Stimulated activated CD4-positive, alpha-beta T cell treated with anti-CD3 and anti-CD28 coated beads, Interleukin-15, amount 100 ng/mL, for 1 hour (primary cell): ENCODE results near the gene HRH3.

Source experiments
- DNase-seq, 2 donors: peaks; one replicate each; pipeline ENCODE4 v3.0.0-alpha.2; 2020; ENCODE audit warnings: low read depth in 1 of 2, low spot score in 1 of 2

Gene HRH3

GRCh38 chr20:62181808-62182207, 38.3 kb downstream of the HRH3 start:
- DNase-seq: no peak

GRCh38 chr20:62179162-62179504, 40.9 kb downstream of the HRH3 start:
- DNase-seq: no peak

GRCh38 chr20:62178316-62179161, 41.5 kb downstream of the HRH3 start:
- no peak for DNase-seq

- no peak for DNase-seq
These were observed 42.8 kb downstream of the HRH3 start for GRCh38 chr20:62177307-62177706.

GRCh38 chr20:62176866-62177265, 43.2 kb downstream of the HRH3 start:
- DNase-seq: no peak

- DNase-seq: no peak
These were observed 44.4 kb downstream of the HRH3 start for GRCh38 chr20:62175711-62176110.

GRCh38 chr20:62174870-62175624, 45.0 kb downstream of the HRH3 start:
- no peak for DNase-seq

GRCh38 chr20:62174021-62174804, 45.9 kb downstream of the HRH3 start:
- no peak for DNase-seq

GRCh38 chr20:62172666-62173065, 47.4 kb downstream of the HRH3 start:
- no peak for DNase-seq

GRCh38 chr20:62171245-62171644, 48.8 kb downstream of the HRH3 start:
- no peak for DNase-seq

- no peak for DNase-seq
These were observed 49.5 kb downstream of the HRH3 start for GRCh38 chr20:62170536-62170935.

GRCh38 chr20:62168890-62169435, 51.1 kb downstream of the HRH3 start:
- DNase-seq: no peak

GRCh38 chr20:62168061-62168460, 52.0 kb downstream of the HRH3 start:
- no peak for DNase-seq

- DNase-seq: no peak
These were observed 52.6 kb downstream of the HRH3 start for GRCh38 chr20:62167474-62167873.

GRCh38 chr20:62165762-62166399, 54.2 kb downstream of the HRH3 start:
- no peak for DNase-seq
